LoVo (cell line): ENCODE data around the gene SLC10A3.

Experiments used
- DNase-seq: peaks from one replicate; pipeline ENCODE4 v3.0.0-alpha.2; 2016; ENCODE audit warnings: low spot score

SLC10A3 gene

DNA sequence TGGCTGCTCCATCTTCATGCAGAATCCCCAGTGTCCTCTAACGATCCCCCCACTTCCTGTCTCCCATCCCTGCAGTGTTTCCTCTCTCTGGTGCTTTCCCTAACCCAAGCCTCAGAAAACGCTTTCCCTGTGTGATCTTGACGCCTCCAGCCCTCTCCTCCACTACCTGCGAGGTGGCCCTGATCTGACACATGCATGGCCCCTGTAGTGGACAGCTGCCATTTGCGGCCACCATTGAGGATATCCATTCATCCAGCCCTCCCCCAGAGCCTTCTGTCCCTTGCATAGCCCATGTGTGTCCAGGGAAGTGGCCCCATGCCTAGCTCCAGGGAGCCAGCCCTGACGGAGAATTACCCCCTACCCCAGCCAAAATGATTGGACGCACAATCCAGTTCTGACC lies 7.1 kb downstream of the SLC10A3 start:
- DNase-seq = no peak

DNA sequence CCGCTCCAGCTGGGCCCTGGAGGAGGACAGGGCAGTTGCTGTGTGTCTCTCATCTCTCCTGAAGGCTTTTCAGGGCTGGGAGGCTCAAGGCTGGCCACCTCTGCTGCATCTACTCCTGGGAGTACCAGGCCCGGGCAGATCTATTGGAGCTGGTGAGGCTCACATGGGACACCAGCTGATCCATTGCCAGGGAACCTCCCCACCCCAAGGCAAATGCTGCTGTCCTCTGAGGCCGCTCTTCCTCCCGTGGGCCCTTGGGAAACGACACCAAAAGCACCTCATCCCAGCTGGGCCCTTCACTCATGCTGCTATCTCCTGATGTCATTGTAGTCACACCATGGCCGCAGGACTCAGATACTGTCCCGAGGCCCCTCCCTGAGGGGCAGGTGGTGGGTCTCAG lies 7.6 kb downstream of the SLC10A3 start:
- DNase-seq = no peak

DNA sequence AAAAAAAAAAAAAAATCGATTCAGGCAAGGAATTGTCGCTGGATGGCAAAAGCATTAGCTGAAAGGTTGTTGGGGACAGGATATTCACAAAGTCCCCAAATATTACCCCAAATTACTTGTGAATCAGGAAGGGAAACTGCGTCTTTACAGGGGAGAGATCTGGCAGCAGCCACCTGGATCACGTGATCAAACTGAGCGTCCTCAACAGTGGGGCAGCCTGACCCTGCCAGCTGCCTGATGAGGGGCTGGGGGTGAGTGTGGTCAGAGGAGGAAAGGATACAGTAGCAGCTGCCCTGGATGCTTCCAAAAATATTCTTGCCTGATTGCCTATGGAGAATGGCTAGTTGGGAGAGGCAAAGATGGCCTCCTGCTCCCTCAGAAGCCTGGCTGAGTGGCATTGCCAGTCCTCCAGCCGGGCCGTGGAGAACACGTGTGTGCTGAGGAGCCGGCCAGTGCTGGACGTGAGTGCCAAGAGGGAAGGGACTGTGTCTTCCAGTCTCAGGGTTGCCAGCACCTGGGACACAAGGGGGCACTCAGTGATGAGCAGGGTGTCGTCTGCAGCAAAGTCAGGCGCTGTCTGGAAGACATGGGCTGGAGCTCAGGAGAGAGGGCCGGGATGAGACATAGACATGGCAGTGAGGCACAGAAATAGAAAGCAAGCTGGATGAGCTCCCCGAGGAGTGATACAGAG lies 8.4 kb downstream of the SLC10A3 start:
- DNase-seq = no peak

DNA sequence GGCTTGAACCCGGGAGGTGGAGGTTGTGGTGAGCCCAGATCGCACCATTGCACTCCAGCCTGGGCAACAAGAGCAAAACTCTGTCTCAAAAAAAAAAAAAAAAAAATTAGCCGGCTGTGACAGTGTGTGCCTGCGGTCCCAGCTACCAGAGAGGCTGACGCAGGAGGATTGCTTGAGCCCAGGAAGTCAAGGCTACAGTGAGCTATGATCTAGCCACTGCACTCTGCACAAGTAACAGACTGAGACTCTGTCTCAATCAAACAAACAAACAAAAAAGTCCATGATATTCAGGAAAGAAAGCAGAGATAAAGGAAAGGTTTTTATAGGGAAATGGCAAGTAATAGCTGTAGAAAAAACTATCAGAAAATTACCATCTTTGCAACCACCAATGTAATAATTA lies 9.2 kb downstream of the SLC10A3 start:
- DNase-seq = no peak

DNA sequence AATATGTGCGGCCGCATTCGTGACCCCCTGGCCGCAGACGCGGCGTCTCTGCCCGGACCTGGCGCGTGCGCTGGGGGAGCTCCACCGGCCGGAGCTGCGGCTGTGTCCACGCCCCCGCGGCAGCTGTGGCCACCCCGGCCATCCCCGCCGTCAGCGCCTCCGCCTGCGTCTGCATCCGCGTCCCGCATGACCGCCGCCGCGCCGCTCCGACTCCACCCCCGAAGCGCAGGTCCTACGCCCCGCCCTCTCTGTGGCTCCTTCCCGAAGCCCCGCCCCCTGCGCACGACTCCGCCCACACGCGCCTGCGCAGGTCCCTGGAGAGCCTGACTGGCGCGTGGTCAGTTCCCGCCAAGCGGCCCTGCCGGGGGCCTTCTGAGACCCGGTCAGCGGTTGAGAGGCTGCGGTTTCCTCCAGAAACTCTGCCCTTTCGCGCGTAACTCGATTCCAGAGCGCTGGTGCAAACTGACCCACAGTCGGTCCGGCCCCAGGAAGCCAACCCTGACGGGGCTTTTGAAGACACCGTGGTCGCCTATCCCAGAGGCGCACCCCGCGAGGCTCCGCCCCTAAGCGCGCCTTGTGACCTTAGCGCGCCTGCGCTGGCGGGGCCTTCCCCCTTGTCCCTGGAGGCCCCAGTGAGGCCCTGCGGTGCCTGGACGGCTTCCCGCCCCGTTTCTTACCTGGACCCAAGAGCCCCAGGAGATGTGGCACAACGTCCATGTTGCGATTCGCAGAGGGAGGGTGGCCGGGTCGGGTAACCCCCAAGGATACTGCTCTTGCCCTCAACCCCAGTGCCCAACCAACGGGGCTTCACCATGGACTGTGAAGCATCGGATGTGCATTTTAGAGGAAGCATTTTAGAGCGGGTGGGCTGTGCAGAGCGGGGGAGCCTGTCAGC lies 11.5 kb downstream of the SLC10A3 start, which contains the start of gene LAGE3:
LAGE3 (minus strand) TSS at position 554 of the 895 bp plus-strand sequence; CDS start at position 188, 366 bp downstream.
- DNase-seq = peak; percentile 85

DNA sequence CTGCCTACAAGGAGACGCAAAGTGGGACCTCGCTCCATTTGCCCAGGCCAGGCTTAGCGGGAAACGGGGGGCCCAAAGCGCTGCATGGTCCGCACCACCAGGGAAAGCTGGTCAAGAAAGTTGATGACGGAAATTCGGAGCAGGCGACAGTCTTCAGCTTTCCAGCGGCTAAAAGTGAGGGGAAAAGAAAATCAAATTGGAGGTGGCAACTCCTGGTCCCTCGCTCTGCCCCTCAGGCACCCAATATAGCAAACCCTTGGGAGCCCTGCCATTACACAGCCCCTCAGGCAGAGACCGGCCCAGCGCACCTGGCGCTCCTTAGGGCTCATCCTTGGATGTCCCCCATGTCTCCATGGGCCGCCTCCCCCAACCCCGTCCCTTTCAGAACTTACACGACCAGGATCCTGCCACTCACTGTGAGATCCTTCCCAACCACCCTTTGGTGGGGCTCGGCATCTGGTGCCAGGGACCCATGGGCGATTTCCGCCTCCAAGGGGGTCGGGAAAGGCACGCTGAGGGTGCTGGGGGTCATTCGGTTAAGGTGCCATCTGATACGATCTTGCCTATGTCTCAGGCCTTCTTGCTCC lies 12.4 kb downstream of the SLC10A3 start:
- DNase-seq = no peak

DNA sequence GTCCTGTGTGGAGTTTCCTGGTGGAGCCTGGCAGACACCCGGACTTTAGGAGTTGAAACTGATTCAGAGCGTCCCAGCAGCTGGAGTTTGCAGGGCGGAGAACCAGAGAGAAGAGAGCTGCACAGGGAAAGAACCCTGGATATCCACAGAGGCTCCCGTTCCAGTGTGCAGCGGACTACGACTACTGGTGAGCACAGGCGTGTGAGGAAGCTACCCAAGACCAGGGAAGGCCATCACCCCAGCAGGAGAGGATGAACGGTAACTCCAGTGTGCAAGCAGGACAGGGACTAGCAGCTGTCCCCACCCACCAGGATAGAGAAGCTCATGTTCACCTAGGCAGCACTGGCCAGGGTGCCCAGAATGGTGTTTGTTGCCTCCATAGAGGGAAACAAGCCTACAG lies 13.6 kb downstream of the SLC10A3 start:
- DNase-seq = no peak

DNA sequence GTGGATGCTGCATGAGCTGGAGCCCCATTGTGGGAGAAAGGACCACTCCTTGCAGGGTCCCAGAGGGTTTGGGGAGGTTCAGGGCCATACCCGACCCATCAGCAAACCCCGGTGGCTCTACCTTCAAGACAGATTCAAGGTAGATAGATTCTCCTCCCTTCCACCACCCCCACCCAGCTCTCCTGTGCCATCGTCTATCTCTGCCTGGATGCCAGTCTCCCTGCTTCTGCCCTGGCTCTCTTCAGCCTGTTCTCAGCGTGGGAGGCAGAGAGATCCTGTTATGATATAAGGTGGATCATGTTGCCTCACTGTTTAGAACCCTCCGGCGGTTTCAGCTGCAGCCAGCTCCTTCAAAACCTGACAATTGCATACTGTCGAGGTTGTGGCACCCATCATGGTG lies 16.7 kb downstream of the SLC10A3 start:
- no peak for DNase-seq

DNA sequence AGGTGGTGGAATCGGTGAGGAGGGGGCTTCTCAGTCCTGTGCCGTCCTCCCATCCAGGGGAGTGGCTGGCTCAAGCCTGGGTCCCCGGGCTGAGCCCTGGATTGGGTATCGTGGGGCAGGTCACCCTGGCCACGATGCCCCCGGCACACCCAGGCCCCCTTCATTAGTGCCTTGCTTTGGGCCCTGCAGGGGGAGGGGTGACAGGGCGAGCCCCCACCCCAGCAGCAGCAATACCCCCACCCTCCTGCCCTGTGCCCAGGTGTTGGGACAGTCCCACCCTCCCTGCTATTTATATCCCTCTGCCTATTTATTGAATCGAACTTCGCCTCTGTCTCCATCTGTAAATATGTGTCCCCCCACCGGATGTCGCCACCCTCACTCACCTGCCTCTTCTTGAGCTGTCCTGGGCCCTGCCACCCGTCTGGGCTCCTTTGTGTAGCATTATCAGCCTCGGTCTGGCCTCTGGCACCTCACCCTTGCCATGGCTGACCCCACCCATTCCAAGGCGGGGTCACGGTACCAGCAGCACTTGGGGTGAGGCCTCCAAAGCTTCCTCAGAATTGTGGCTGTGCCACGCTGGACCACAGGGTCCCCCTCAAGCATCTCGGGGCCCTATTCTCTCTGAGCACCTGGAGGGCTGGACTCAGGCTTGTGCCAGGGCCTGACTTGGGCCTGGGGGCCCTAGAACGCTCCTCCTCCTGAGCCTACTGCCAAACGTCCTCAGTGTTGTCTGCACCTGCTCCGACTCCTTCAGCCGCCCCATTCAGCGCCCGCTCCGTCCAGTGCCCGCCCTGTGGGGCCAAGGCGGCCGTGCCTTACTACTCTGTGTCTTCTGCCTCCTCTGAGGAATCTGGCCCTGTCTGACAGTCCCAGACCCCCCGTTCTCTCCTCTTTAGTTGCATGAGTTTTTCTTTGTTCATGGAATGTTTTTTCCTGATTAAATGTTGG lies 17.5 kb downstream of the SLC10A3 start:
- no peak for DNase-seq

DNA sequence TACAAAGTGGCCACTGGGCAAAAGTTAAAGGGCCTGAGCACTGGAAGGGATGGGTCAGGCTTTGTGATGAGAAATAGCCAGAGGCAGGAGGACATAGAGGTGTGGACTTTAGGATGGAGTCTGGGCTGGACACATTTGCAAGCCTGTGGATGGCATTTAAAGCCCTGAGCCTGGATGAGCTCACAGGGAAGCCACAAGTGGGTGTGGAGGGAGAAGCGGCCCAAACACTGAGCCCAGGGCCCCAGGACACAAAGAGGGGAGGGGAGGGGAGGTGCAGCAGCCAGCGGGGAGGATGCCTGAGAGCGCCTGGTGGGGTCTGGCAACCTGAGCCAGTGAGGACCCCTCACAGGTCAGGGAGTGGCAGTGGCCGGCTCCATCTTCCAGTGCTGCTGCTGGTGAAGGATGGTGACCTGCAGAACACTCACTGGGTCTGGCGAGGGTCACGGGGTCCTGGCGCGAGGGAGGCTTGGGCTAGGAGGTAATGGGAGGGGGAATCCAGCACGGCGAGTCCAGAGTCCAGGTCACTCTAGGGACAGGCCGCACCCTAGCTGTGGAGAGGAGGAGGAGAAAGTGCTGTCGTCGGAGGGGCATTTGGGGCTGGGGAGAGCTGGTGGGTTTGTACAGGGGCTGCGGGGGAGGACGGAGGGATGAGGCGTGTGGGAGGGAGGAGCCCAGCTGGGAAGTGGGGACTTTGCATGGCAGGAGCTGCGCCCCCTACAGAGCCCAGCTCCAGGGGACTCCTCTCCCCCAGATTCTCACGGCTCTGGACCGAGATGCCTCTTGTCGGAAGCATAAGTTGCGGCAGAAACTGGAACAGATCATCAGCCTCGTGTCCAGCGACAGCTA lies 18.4 kb downstream of the SLC10A3 start:
- DNase-seq = no peak

DNA sequence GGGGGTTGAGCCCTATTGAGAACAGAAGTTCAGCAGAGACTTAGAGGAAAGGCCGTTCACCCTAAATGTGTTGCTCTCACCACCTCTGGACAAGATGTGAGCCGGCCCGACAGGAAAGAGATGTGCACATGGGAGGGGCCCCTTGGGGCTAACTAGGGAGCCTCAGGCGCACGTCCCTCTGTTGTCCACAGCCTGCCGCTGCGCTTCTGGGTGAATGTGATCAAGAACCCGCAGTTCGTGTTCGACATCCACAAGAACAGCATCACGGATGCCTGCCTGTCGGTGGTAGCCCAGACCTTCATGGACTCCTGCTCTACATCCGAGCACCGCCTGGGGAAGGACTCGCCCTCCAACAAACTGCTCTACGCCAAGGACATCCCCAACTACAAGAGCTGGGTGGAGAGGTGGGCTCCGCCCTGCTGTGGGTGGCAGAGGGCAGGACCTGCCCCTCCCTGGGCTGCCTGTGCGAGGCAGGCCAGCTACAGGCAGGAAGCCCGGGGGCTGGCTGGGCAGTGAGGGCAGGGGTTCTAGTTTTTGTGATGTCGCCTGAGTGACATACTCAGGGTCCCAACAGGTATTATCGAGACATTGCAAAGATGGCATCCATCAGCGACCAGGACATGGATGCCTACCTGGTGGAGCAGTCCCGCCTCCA lies 19.4 kb downstream of the SLC10A3 start:
- DNase-seq = no peak

DNA sequence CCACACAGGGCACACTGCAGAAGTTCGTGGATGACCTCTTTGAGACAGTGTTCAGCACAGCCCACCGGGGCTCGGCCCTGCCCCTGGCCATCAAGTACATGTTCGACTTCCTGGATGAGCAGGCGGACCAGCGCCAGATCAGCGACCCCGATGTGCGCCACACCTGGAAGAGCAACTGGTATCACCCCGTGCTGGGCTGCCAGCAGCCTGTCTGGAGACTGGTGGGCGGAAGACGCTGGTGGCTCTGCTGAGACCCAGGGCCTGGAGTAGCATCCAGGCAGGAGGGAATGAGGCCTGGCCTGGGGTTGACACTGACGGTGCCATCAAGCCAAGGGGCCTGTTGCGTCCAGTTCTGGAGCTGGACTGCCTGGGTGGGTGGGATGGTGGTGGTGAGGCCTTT lies 20.0 kb downstream of the SLC10A3 start:
- DNase-seq = no peak

DNA sequence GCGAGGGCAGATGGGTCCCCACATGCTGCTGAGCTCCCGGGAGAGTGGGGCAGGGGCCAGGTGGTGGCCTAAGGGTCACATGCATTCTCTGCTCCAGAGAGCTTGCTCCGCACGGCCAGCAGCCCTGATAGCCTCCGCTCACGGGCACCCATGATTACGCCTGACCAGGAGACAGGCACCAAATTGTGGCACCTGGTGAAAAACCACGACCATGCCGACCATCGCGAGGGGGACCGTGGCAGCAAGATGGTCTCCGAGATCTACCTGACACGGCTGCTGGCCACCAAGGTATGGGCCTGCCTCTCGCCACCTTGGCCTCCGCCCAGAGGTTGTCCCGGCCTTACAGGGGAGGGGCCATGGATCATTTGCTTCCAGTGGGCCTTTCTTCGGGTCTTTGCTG lies 20.5 kb downstream of the SLC10A3 start:
- DNase-seq = no peak

DNA sequence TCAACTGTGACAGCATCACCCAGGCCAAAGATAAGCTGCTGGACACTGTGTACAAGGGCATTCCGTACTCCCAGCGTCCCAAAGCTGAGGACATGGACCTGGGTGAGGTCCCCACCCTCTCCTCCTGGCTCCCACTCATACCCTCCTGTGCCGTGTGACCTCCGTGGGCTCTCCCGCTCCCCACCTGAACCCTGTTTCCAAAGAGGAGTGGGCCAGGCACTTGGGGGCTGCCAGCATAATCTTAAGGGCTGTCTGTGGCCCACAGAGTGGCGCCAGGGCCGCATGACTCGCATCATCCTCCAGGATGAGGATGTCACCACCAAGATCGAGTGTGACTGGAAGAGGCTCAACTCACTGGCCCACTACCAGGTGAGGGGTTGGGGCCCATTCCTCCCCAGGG lies 21.3 kb downstream of the SLC10A3 start:
- no peak for DNase-seq

DNA sequence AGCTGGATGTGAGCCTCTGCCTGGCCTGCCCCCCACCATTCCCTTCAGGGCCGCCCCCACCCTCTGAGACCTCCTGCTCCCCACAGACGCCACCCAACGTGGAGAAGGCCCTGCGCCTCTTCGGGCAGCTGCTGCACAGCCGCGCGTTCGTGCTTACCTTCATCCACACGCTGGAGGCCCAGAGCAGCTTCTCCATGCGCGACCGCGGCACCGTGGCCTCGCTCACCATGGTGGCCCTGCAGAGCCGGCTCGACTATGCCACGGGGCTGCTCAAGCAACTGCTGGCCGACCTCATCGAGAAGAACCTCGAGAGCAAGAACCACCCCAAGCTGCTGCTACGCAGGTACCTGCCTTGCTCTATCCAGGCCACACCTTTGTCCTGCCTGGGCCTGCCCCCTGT lies 22.2 kb downstream of the SLC10A3 start:
- no peak for DNase-seq

DNA sequence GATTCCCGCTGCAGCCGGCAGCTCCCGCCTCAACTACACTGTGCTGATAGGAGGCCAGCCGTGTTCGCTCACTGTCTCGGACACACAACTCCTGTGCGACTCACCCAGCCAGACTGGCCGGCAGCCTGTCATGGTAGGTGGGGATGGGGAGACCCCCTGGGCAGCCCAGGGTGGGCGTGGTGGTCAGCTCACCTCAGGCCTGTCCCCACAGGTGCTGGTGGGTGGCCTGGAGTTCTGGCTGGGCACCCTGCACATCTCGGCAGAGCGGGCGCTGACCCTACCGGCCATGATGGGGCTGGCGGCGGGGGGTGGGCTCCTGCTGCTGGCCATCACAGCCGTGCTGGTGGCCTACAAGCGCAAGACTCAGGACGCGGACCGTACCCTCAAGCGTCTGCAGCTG lies 22.9 kb downstream of the SLC10A3 start:
- no peak for DNase-seq

DNA sequence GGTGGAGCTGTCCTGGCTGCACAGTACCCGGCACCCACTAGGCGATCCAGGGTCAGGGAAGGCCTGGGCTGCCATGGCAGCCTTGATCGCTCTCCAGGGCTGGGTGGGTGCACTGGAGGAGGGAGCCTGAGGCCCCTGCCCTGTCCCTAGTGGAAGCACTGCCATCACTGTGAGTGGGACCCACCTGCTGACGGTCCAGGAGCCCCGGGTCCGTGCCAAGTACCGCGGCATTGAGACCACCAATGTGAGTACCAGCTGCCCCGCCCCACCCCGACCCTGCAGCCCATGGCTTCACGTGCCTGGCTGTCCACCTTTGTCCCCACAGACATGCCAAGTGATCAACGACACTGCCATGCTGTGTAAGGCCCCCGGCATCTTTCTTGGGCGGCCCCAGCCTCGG lies 23.5 kb downstream of the SLC10A3 start:
- no peak for DNase-seq

DNA sequence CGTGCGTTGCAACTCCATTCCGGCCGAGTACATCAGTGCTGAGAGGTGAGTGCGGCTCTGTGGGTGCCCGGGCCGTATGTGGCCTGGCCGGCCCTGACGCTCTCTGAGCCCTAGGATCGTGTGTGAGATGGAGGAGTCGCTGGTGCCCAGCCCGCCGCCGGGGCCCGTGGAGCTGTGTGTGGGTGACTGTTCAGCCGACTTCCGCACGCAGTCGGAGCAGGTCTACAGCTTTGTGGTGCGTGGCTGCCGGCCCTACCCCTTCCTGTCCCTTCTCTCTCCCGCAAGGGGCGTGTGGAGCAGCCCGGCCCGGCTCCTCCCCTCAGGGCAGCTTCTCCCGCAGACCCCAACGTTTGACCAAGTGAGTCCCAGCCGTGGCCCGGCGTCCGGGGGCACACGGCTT lies 24.4 kb downstream of the SLC10A3 start:
- DNase-seq = no peak

DNA sequence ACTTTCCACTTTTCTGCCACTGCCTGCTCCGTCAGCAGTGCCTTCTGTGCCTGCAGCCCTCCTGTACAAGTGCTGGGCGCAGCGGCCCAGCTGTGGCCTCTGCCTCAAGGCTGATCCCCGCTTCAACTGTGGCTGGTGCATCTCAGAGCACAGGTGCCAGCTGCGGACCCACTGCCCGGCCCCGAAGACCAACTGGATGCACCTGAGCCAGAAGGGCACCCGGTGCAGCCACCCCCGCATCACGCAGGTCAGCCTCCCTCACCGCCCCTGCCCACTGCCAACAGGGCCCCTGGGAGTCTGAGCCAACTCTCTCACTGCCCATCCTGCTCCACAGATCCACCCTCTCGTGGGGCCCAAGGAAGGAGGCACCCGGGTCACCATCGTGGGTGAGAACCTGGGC lies 24.8 kb downstream of the SLC10A3 start:
- no peak for DNase-seq

DNA sequence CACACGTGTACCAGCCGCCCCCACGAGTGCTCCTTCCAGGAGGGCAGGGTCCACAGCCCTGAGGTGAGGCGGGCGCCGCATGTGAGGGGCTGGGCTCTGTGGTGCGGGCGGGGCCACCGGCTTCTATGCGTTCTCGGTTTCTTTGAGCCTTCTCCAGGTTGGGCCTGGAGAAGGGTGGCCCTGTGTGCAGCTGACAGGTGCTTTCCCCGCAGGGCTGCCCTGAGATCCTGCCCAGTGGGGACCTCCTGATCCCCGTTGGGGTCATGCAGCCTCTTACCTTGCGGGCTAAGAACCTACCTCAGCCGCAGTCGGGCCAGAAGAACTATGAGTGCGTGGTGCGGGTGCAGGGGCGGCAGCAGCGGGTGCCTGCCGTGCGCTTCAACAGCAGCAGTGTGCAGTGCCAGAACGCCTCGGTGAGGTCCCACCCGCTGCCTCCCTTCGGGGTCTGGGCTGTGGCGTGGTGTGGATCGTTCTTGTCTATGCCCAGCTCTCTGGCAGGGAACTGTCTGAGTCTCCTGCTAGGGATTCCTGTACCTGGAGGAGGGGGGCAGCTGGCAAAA lies 25.5 kb downstream of the SLC10A3 start:
- no peak for DNase-seq
